WI38 (cell line): ENCODE data around the gene EGR1.

Experiments
- H3K4me3 ChIP-seq: 2 replicates; pipeline ENCODE4 v1.5.1; 2011; ENCODE audit warnings: low read depth, mild to moderate bottlenecking, control low read depth, low read length
- TF ChIP-seq, protein P1 (sequence below): IDR thresholded peaks from 2 replicates; pipeline ENCODE4 v1.5.1; 2012; ENCODE audit warnings: low read depth, mild to moderate bottlenecking, control low read depth, low read length

EGR1 gene

DNA sequence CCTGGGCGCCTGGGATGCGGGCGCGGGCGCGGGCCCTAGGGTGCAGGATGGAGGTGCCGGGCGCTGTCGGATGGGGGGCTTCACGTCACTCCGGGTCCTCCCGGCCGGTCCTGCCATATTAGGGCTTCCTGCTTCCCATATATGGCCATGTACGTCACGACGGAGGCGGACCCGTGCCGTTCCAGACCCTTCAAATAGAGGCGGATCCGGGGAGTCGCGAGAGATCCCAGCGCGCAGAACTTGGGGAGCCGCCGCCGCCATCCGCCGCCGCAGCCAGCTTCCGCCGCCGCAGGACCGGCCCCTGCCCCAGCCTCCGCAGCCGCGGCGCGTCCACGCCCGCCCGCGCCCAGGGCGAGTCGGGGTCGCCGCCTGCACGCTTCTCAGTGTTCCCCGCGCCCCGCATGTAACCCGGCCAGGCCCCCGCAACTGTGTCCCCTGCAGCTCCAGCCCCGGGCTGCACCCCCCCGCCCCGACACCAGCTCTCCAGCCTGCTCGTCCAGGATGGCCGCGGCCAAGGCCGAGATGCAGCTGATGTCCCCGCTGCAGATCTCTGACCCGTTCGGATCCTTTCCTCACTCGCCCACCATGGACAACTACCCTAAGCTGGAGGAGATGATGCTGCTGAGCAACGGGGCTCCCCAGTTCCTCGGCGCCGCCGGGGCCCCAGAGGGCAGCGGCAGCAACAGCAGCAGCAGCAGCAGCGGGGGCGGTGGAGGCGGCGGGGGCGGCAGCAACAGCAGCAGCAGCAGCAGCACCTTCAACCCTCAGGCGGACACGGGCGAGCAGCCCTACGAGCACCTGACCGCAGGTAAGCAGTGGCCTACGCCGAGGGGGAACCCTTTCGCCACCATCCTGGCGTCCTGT lies at the start of gene EGR1:
Gene EGR1, plus strand, starts transcription at position 219 of the 864 bp plus-strand sequence. Its CDS starts 283 bp downstream, at position 502.
- H3K4me3 ChIP-seq = peak within 1 kb of the TSS; percentile 82
- TF ChIP-seq, protein P1, sequence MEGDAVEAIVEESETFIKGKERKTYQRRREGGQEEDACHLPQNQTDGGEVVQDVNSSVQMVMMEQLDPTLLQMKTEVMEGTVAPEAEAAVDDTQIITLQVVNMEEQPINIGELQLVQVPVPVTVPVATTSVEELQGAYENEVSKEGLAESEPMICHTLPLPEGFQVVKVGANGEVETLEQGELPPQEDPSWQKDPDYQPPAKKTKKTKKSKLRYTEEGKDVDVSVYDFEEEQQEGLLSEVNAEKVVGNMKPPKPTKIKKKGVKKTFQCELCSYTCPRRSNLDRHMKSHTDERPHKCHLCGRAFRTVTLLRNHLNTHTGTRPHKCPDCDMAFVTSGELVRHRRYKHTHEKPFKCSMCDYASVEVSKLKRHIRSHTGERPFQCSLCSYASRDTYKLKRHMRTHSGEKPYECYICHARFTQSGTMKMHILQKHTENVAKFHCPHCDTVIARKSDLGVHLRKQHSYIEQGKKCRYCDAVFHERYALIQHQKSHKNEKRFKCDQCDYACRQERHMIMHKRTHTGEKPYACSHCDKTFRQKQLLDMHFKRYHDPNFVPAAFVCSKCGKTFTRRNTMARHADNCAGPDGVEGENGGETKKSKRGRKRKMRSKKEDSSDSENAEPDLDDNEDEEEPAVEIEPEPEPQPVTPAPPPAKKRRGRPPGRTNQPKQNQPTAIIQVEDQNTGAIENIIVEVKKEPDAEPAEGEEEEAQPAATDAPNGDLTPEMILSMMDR = 0 out of 2 replicates have a peak, but pooled peaks have one; percentile 6

DNA sequence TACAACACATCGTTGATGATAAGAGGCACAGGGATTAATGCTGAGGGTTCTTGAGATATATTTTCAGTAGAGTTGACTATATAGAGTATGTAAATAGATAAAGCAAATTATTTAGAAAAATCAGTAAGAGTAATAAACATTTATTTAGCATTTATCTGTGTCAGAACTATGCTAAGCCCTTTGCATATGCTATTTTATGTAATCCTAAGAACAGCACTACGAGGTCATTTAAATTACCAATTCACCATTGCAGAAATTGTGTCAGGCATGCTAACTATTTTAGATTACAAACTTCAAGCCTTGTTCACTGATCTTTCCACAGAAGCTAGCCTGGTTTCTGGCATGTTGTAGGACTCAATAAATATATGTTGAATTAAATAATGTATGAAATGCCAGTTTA lies 46.8 kb upstream of the EGR1 start:
- TF ChIP-seq, protein P1 = no peak
- H3K4me3 ChIP-seq = no peak overlapping the region

DNA sequence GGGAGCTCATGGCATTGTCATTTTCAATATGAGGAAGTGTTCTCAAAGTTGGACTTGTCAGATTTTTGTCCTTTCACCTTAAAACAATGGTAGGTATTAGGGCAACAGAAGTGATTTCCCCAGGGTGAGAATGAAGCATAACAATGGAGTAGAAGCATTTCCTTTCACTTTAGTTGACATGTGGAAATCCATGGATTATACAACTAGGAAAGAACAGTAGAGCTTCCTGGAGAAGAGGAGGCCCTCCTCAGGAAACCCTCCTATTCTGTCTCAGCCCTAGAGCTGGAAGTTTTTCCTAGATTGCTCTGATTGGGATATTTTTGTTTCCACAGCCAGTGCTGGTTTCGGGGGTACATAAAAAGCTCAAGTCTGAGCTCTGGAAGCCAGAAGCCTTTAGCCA lies 40.2 kb upstream of the EGR1 start:
- H3K4me3 ChIP-seq = no peak overlapping the region
- TF ChIP-seq, protein P1 = no peak

DNA sequence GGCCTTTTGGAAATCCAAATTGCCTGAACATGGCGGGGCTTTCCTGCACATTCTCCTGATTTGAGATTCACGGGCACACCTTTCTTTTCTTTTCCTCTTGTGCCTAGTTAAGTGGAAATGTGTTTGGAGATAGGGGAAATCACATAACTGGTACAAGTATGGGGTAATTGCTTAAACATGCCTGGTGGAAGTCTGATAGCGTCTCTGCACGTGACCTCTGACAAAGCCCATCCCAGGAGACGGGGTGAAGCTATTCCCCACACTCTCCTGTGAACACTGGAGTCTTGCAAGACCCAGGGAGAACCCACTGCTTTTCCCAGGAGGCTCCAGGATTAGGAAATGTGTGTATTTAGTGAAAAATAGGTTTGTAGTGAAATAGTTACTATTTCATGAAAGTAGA lies 29.3 kb upstream of the EGR1 start:
- TF ChIP-seq, protein P1 = no peak
- H3K4me3 ChIP-seq = no peak overlapping the region

DNA sequence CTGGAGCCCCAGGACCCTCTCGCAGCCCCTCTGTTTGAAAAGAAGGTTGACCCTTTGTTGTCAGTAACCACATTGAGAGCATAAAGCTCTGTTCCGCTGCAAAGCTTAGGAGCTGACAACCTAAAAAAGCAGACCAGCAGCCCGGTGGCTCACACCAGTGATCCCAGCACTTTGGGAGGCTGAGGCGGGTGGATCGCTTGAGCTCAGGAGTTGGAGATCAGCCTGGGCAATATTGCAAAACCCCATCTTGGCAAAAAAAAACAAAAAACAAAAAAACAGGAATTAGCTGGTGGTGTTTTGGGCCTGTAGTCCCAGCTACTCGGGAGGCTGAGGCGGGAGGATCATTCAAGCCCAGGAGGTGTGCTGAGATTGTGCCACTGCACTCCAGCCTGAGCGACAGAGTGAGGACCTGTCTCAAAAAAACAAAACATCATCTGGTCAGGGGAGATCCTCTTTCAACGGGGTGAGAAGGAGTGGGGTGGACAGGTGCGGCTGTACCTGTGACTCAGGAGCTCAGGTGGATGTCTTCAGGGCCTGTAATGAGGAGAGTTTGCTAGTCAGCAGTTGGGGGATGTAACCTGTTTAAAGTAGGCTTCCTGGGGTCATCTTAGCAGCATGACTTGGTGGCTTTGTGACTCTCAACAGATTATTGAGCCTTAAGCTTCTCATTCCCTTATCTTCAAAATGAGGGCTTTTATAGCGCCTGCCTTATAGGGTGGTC lies 27.1 kb upstream of the EGR1 start:
- TF ChIP-seq, protein P1 = no peak
- H3K4me3 ChIP-seq = peak overlapping the region; percentile 48

DNA sequence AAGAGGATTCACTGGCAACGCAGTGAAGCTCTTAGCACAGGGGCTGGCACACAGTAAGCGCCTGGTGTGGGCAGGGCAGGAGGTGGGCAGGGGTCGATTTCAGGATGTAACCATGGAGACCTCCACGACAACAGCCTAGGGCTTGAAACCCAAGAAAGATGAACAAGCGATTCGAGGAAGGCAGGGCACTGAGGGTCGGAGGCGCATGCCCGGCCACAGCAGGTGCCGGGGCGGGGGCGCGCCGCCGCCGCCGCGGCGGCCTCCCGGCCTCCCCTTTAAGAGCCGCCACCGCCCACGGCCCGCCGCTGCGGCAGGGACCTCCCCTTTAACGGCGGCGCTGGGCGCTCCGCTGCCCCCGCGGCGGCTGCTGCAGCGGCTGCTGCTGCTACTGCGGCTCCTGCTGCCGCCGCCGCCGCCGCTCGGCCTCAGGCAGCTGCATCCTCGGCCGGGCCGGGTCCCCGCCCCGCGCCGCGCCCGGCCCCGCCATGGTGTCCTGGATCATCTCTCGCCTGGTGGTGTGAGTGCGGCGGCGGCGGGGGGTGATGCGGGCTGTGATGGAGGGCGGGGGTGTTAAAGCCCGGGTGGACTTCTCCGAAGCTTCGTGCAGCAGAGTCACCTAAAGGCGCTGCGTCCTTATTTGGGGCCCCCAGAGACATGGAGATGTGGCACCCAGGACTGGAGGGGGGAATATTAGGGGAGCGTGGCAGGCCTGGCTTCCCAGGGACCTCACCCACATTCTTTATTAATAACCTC lies 26.4 kb upstream of the EGR1 start, which contains the start of gene REEP2:
Gene REEP2, plus strand, starts transcription at position 334 of the 753 bp plus-strand sequence. Its CDS starts 152 bp downstream, at position 486.
- H3K4me3 ChIP-seq = peak within 1 kb of the TSS; percentile 67
- TF ChIP-seq, protein P1 = no peak
